Subcutaneous adipose tissue (tissue), 4 donors: Measurements from ENCODE around the gene TSPYL6. TPM values are rescaled to one million over a fixed set of nuclear protein-coding genes. Genes with fewer than 3 reads are reported as not detected.

ENCODE experiments used
- total RNA-seq, 4 donors: library from RNA; depleted of rRNA; stranded (reverse); fragments of >200 nt; gene quantifications; one replicate each; pipeline ENCODE4 v1.1.0, GENCODE V29; 2016
- TF ChIP-seq, protein P1 (sequence below): fragments of 450-650 bp; IDR thresholded peaks from one replicate; pipeline ENCODE4 v1.5.1; 2016; ENCODE audit warnings: low read depth, mild to moderate bottlenecking, control low read depth, antibody characterized with exemption, moderate library complexity

TSPYL6 gene
- total RNA-seq, 4 donors from 2014 or later, result 0.22 TPM; not detected in 3

GRCh38 chr2:54228945-54229344 is 27.1 kb downstream of the TSPYL6 start:
- TF ChIP-seq, protein P1, sequence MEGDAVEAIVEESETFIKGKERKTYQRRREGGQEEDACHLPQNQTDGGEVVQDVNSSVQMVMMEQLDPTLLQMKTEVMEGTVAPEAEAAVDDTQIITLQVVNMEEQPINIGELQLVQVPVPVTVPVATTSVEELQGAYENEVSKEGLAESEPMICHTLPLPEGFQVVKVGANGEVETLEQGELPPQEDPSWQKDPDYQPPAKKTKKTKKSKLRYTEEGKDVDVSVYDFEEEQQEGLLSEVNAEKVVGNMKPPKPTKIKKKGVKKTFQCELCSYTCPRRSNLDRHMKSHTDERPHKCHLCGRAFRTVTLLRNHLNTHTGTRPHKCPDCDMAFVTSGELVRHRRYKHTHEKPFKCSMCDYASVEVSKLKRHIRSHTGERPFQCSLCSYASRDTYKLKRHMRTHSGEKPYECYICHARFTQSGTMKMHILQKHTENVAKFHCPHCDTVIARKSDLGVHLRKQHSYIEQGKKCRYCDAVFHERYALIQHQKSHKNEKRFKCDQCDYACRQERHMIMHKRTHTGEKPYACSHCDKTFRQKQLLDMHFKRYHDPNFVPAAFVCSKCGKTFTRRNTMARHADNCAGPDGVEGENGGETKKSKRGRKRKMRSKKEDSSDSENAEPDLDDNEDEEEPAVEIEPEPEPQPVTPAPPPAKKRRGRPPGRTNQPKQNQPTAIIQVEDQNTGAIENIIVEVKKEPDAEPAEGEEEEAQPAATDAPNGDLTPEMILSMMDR, result no peak

DNA sequence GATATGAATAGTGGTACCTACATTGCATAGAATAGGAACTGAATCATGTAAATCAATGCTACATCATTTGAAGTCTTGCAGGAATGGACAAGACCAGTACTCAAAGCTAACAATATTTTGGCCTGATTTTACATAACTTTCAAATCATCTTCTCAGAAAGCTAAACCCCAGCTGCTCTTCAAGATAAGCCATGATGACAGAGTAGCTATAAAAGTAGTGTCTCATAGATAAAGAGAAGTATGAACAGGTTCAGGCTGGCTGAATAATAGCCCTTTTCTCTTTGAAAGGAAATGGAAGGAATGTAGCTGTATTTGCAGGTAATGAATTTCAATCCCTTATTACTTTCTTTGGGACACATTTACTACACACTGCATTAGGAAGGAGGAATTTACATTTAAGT is 28.2 kb downstream of the TSPYL6 start:
- TF ChIP-seq, protein P1, result no peak

DNA sequence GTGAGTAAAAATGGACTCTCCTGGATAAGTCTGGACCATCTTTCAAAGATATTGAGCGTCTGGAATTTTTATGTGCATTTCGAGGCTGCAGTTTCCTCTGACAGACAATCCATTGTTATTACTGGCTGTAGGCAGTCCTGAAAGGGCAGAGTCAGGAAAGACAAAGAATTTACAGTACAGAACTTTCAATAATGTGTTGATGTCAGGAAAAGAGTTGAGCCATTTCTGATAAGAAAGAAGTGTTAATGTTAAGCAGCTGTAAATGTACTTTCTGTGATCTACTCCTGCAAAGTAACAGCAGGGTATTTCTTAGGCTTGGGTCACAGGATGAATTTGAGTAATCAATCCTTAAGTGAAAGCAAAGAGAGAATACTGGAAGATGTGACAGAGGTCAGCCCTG is 29.8 kb downstream of the TSPYL6 start:
- TF ChIP-seq, protein P1, result no peak

GRCh38 chr2:54224997-54225396 is 31.0 kb downstream of the TSPYL6 start:
- TF ChIP-seq, protein P1, result no peak

DNA sequence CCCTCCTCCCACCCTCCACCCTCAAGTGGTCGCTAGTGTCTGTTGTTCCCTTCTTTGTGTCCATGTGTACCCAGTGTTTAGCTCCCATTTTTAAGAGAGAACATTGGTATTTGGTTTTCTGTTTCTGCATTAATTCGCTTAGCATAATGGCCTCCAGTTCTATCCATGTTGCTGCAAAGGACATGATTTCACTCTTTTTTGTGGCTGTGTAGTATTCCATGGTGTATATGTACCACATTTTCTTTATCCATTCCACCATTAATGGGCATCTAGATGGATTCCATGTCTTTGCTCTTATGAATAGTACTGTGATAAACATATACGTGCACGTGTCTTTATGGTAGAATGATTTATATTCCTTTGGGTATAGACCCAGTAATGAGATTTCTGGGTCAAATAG is 42.9 kb downstream of the TSPYL6 start:
- TF ChIP-seq, protein P1, result no peak

- TF ChIP-seq, protein P1, result no peak
Measured at GRCh38 chr2:54212456-54212855, 43.6 kb downstream of the TSPYL6 start.

DNA sequence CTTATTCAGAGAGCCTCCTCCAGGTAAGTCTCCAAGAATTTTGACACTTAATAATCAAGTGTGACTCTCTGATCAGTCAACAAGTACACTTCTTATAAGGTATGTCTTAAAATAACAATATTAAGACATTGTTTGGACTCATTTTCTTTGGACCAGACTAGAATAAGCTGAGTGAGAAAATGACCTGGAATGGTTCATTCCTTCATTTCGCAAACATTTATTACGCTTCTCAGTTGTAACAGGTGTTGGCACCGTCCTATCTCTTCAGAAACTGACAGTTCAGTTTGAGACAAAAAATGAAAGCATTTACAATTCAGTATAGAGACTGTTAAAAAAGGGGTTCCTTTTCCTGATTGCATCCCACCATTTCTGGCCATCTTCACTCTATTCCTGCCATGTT is 46.6 kb downstream of the TSPYL6 start:
- TF ChIP-seq, protein P1, result no peak
